Tibial nerve (tissue), 3 donors: ENCODE measurements around the gene FBXW8.

Experiments used
- CTCF ChIP-seq, 5 experiments: fragments of 200-600 bp in 3 of 5; fragments of 450-650 bp in 2 of 5; sonication (generic) in 3 of 5; IDR thresholded peaks; one replicate each; pipeline ENCODE4 v1.5.1; 2016 to 2019; ENCODE audit warnings: antibody characterized with exemption in 5 of 5, mild to moderate bottlenecking in 3 of 5, moderate library complexity in 2 of 5
- POLR2A ChIP-seq, 2 donors: fragments of 450-650 bp; IDR thresholded peaks; one replicate each; pipeline ENCODE4 v1.6.1; 2017; ENCODE audit warnings: antibody characterized with exemption in 2 of 2, mild to moderate bottlenecking in 2 of 2, moderate library complexity in 2 of 2

- TF ChIP-seq CTCF (IDR thresholded peaks at IDR 0.05) (no peak), POLR2A (IDR thresholded peaks at IDR 0.05) (no peak)
Measured at GRCh38 chr12:116977465-116978380, 67.0 kb downstream of the FBXW8 start.
